Upper lobe of right lung (tissue), 1 donor: ENCODE data around the gene ECEL1. TPM values are rescaled to one million over a fixed set of nuclear protein-coding genes. Genes with fewer than 3 reads are reported as not detected.

Experiments
- ATAC-seq: fragments of 200-7000 bp; cut with Tn5 transposase; one replicate; pipeline ENCODE4 v1.9.1; 2020; ENCODE audit warnings: mild to moderate bottlenecking, moderate library complexity
- DNase-seq: peaks from one replicate; pipeline ENCODE4 v3.0.0-alpha.2; 2020
- H3K27ac ChIP-seq: fragments of 200-600 bp; one replicate; pipeline ENCODE4 v1.8.0; 2022
- H3K27me3 ChIP-seq: fragments of 200-600 bp; one replicate; pipeline ENCODE4 v1.8.0; 2022; ENCODE audit warnings: mild to moderate bottlenecking
- H3K36me3 ChIP-seq: fragments of 200-600 bp; one replicate; pipeline ENCODE4 v1.8.0; 2022
- H3K4me1 ChIP-seq: fragments of 200-600 bp; one replicate; pipeline ENCODE4 v1.8.0; 2022
- H3K4me3 ChIP-seq: fragments of 200-600 bp; one replicate; pipeline ENCODE4 v1.8.0; 2022; ENCODE audit warnings: mild to moderate bottlenecking
- H3K9me3 ChIP-seq: fragments of 200-600 bp; one replicate; pipeline ENCODE4 v1.8.0; 2022
- intact Hi-C: fragments of 100-400 bp; cut with DNase I; formaldehyde crosslinking; loops from one replicate; pipeline ENCODE4 v1.11.0; 2022
- total RNA-seq: library from RNA; stranded (reverse); fragmentation: NEBNext Ultra II Directional; extraction: Animal tissue kit (Norgen Biotek cat#: 25700); gene quantifications from one replicate; pipeline ENCODE4 v1.2.1, GENCODE V29; 2021
- TF ChIP-seq, protein P1 (sequence below): fragments of 200-600 bp; IDR thresholded peaks from one replicate; pipeline ENCODE4 v1.8.0; 2022; ENCODE audit warnings: antibody characterized with exemption
- donor health status: DM: no; HTN: yes; CAD: no; lungs with severe emphysema.

ECEL1 gene
- total RNA-seq, 1 donor from 2014 or later: not detected

GRCh38 chr2:232437195-232437571, 50.5 kb downstream of the ECEL1 start:
- Histone ChIP-seq H3K4me3 (no peak overlapping the region), H3K27ac (no peak overlapping the region), H3K27me3 (no peaks in the 10 kb centered on the region), H3K9me3 (no peaks in the 10 kb centered on the region), H3K4me1 (no peaks in the 10 kb centered on the region), H3K36me3 (no peaks in the 10 kb centered on the region)
- peak; percentile 62 for DNase-seq
- TF ChIP-seq, protein P1, sequence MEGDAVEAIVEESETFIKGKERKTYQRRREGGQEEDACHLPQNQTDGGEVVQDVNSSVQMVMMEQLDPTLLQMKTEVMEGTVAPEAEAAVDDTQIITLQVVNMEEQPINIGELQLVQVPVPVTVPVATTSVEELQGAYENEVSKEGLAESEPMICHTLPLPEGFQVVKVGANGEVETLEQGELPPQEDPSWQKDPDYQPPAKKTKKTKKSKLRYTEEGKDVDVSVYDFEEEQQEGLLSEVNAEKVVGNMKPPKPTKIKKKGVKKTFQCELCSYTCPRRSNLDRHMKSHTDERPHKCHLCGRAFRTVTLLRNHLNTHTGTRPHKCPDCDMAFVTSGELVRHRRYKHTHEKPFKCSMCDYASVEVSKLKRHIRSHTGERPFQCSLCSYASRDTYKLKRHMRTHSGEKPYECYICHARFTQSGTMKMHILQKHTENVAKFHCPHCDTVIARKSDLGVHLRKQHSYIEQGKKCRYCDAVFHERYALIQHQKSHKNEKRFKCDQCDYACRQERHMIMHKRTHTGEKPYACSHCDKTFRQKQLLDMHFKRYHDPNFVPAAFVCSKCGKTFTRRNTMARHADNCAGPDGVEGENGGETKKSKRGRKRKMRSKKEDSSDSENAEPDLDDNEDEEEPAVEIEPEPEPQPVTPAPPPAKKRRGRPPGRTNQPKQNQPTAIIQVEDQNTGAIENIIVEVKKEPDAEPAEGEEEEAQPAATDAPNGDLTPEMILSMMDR: no peak
- intact Hi-C loops: loop anchor here (10.0 kb wide), 1 partner anchor 512 kb away; the partner anchor contains the start of gene NPPC
- ATAC-seq: no peak

- ATAC-seq: no peak
- Histone ChIP-seq H3K27ac (no peak overlapping the region), H3K9me3 (no peaks in the 10 kb centered on the region), H3K27me3 (no peaks in the 10 kb centered on the region), H3K36me3 (no peaks in the 10 kb centered on the region), H3K4me1 (no peaks in the 10 kb centered on the region), H3K4me3 (no peak overlapping the region)
- DNase-seq: peak; percentile 57
- intact Hi-C loops: loop anchor here (10.0 kb wide), 1 partner anchor 512 kb away; the partner anchor contains the start of gene NPPC
- TF ChIP-seq, protein P1: no peak
Observed at GRCh38 chr2:232436381-232437194, 51.0 kb downstream of the ECEL1 start.

DNA sequence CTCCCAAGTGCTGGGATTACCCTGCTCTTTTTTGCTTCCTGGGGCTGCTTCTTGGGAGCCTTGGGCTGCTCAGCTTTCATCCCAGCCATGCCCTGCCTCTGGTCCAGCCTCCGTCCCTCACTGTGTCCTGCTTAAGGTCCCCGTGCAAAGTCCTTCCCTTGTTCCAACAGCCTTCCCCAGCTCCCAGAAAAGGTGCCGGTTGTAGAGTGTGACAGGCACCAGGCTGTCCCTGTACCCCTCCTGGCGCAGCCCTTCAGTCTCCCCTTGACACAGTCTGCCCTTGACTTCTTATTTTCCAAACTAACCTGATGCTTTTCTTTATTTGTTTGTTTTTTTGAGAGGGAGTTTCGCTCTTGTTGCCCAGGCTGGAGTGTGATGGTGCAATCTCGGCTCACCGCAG, 51.8 kb downstream of the ECEL1 start:
- TF ChIP-seq, protein P1: no peak
- Histone ChIP-seq H3K4me3 (no peak overlapping the region), H3K27me3 (no peaks in the 10 kb centered on the region), H3K9me3 (no peaks in the 10 kb centered on the region), H3K4me1 (no peaks in the 10 kb centered on the region), H3K36me3 (no peaks in the 10 kb centered on the region), H3K27ac (no peak overlapping the region)
- DNase-seq (peak; percentile 44), ATAC-seq (no peak)
- intact Hi-C loops: loop anchor here (10.0 kb wide), 1 partner anchor 511 kb away; the partner anchor contains the start of gene NPPC

DNA sequence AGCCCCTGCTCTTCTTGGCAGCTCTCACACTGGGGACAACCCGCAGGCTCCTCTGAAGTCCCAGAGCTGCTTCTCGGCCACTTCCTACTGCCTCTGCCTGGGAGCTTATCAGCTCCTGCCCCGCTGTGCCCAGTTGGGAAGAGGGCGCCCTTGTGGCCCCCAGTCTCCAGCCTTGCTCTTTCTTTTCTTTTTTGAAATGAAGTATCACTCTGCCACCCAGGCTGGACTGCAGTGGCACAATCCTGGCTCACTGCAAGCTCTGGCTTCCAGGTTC, 52.3 kb downstream of the ECEL1 start:
- Histone ChIP-seq H3K4me3 (no peak overlapping the region), H3K9me3 (no peaks in the 10 kb centered on the region), H3K27me3 (no peaks in the 10 kb centered on the region), H3K4me1 (no peaks in the 10 kb centered on the region), H3K27ac (no peak overlapping the region), H3K36me3 (no peaks in the 10 kb centered on the region)
- no peak for ATAC-seq
- TF ChIP-seq, protein P1: no peak
- intact Hi-C loops: loop anchor here (10.0 kb wide), 1 partner anchor 511 kb away; the partner anchor contains the start of gene NPPC
- DNase-seq: no peak

DNA sequence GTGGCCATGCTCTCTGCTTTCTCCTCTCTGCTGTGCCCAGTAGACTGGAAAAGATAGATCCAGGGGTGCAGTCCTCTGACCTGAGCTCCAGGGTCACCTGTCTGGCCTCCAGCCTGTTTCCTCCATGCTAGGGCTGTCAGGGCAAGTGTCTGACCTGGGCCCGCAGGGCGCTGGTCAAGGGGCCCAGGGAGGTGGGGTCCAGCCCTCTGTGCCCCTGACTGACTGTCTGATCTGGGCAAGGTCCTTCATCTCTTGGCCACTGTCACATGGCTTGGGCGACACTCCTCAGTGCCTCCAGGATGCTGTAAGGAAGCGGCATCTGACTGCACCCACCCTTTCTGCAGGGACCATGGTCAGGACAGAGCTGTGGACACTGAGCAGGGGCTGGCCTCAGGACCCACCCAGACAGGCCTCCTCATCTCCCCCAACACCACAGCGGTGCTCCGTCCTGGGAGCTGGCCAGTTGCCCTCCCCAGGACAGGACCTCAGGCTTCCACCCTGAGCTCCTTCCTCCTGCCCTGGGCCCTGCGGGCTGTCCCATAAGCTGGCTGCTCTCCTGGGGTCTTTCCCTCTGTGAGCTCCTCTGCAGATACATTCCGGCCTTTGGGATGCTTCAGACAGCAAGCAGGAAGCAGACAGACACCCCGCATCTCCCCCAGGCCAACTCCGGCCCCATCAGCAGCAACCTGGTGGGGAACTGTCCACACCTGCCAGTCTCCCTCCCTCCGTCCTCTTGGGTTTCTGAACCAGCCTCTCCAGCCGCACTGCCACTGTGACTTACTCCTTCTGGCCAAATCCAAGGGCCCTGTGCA, 52.9 kb downstream of the ECEL1 start:
- H3K36me3 ChIP-seq: no peaks in the 10 kb centered on the region
- ATAC-seq (no peak), DNase-seq (peak; percentile 47)
- H3K9me3 ChIP-seq: no peaks in the 10 kb centered on the region
- no peaks in the 10 kb centered on the region for H3K4me1 ChIP-seq
- H3K4me3 ChIP-seq: no peak overlapping the region
- no peak overlapping the region for H3K27ac ChIP-seq
- no peaks in the 10 kb centered on the region for H3K27me3 ChIP-seq
- TF ChIP-seq, protein P1: no peak
- intact Hi-C loops: loop anchor here (10.0 kb wide), 1 partner anchor 510 kb away; the partner anchor contains the start of gene NPPC
